Stimulated activated CD4-positive, alpha-beta T cell treated with anti-CD3 and anti-CD28 coated beads, Interleukin-1b, Interleukin-23, amount 100 ng/mL, for 4 hours (primary cell): Measurements from ENCODE around the gene CYBA.
A peak's percentile ranks its signal among the peaks of the same experiment; 100 is the strongest.

ENCODE experiments used
- DNase-seq, 2 donors: peaks; one replicate each; pipeline ENCODE4 v3.0.0-alpha.2; 2020; ENCODE audit warnings: low read depth in 2 of 2

CYBA gene

GRCh38 chr16:88650749-88651275 is at the start of gene CYBA:
CYBA (minus strand) TSS chr16:88651053; CDS start chr16:88651013, 40 bp downstream.
- peak; percentile 48 to 74 for DNase-seq

- no peak for DNase-seq
Observed at GRCh38 chr16:88700322-88700635, 49.4 kb upstream of the CYBA start.

GRCh38 chr16:88699180-88699579 is 48.3 kb upstream of the CYBA start:
- DNase-seq, result no peak

DNA sequence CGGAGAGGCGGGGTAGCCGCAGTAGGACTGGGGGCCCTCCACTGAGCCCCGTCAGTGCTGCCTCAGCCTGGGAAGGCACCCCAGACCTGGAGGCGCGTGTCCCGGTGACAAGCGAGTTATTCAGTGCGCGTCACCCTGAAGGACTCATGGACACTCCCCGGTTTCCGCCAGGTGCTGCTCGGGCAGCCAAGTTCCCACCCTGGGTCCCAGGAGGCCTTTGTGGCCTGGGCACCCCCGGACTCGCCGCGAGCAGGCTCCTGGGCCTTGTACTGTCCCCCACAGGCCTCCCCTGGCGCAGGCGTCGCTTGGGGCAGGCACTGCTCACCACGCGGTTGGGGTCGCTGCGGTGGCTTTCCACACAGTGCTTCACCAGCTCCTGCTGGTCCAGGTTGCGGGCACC is 47.8 kb upstream of the CYBA start:
- DNase-seq, result no peak

DNA sequence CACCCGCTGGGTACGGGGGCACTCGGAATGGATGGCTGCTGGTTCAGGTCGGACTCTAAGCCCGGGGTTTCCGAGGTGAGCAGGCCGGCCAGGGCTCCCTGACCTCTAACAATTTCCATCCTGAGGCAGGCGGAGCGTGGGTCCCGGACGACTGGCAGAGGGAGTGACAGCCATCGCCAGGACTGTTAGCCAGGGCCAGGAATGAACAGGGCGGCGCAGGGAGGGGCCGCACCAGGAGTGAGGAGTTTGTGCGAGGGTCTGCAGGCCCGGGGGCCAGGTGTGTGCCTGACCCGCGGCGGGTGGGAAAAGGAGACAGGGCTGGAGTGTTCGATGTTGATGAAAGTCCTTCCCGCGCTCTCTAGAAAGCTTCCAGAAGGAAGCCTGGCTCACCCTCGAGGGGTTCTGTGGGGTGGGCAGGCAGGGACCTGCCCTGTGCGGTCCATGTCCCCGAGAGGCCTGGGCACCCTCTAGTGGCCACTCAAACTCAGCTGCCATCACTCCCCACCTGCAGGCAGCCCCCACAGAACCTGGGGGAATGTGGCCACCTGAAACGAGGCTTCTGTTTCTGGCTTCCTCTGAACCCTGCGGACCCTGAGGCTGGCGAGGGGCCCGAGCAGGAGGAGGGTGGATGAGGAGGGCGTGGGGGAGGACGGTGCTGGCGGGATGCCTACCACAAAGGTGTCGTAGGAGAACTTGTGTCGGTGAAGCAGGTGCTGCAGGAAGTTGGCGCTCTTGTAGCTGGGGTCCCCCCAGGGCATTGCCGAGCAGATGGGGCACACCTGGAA is 47.2 kb upstream of the CYBA start:
- no peak for DNase-seq

DNA sequence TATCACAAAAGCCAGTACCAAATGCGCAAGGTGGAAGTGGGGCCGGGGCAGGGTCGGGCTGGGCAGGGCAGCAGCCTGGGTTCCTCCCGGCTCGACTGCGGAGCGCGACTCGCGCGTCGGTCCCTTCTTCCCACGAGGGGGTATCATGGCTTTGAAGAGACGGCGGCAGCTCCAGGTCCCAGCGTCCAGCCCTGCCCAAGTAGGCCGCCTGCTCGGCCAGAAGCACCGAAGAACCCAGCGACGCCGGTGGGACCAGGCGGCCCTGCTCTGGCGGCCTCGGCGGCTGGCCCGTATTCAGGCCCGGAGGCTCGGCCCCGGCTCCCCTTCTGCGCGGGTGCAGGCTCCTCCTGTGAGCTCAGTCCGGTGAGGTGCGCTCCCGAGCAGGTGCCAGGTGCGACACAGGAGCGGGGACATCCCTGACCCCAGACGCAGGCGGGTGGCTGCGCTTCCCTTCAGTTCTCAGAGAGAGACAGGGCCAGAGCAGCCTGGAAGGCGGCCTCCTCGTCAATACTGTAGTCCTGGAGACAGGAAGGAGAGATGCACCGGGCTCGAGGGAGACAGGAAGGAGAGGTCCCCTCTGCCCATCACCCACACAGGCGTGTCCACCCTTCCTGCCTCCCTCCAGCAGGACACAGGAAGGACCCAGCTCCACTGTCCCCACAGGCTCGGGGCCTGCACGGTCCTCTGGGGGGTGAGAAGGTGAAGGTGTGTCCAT is 46.4 kb upstream of the CYBA start:
- DNase-seq, result no peak

DNA sequence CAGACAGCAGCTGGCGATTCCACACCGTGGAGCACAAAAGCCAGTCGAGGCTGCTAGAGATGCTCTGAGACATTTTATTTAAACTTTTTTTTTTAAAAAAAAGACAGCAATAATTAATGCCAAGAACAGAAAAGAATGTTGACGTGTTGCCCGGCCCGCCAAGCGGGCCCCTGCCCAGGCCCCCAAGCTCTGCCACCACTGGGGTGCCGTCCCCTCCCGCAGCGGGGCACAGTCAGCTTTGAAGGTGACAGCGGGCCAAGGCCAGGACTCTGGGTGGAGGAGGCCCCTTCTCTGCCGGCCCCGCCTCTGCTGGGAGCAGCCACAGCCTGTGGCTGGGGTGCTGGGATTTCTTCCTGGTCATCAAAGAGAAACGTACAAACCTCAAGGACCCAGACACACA is 45.6 kb upstream of the CYBA start:
- DNase-seq, result no peak

GRCh38 chr16:88695753-88696152 is 44.9 kb upstream of the CYBA start:
- no peak for DNase-seq

GRCh38 chr16:88695218-88695617 is 44.4 kb upstream of the CYBA start:
- DNase-seq, result no peak

- DNase-seq, result no peak
Observed at GRCh38 chr16:88694221-88695087, 43.6 kb upstream of the CYBA start.

DNA sequence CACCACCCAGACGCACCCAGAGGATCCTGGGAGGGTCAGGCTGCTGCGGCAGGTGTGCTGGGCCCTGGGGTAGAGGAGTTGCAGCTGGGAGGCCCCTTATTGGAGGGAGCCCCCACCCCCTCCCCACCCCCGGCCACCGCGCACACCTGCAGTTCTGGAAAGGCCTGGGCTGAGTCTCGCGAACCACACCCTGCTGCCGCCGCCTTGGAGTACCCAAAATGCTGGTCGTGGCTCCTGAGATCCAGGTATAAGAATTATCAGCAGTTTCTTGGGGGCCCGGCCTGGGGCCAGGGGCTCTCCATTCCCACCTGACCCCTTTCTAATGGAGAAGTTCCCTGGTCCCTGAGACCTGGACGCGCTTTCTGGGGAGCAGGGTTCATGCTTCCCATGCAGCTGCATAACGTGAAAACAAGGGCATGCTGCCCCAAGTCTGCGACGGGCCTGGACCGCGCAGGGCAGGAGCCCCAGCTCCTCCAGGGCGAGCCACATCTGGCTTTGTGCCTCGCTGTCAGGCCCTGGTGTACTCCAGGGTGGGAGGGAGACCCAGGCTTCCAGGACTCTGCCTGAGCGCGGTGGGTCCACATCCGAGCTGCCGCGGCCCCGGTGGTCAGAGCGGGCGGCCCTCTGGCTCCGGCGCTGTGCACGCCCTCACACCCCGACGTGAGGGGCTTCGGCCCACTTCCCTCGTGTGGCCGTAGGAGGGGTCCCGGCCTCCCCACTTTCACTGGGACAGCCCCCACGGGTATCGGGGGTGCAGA is 42.7 kb upstream of the CYBA start:
- DNase-seq, result no peak

DNA sequence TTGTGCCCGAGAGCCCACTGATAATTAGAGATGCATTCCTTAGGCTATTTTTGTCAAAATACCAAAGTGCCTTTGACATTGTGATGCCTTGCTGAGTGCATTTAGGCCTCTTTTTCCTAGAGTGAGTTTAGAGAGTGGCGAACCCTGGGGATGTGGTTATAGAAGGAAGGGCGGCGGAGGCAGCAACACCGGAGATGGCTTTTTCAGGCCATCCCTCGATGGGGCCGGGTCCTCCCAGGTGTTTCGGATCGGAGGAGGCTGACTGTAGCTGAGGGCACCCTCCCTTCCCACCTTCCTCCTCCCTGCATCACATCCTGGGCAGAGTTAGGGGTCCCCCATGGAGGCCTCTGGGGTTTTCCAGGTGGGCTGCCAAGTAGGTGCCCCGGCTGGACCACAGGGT is 42.0 kb upstream of the CYBA start:
- no peak for DNase-seq

GRCh38 chr16:88691924-88692560 is 41.2 kb upstream of the CYBA start:
- DNase-seq, result no peak

GRCh38 chr16:88691129-88691813 is 40.4 kb upstream of the CYBA start:
- no peak for DNase-seq

DNA sequence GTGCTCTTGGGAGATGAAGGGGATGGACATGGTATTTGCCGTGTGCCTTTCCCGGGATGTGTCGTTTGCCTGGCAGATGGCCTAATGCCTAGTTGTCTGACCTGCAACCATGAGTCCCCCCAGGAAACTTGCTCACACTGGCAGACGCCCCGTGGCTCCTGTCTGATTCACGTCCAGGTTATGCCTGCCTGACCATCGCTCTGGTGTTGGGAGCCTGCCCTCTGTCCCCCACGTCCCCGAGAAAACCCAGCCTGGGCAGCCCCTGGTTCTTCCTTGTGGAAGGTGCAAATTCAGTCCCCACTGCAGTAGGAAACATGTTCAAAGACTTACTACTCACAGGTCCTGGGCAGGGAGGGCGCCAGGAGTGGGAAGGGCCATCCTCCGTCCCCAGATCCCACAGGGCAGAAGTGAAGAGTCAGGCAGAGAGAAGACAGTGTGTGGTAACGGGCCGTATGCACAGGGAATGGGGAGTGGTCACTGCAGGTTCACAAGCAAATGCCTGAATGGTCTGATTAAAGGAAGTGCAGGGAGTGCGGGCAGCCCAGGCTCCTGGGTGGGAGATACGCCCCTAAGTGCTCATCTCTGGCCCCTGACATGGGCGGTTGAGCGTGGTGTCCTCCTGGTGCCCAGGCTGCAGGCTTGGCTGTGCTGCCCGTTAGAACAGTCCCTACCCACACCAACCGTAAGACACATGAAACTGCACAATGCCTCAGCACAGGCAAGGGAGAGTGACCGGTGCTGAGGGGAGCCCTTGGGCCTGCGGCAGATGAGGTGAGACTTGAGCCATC is 39.7 kb upstream of the CYBA start:
- DNase-seq, result no peak

DNA sequence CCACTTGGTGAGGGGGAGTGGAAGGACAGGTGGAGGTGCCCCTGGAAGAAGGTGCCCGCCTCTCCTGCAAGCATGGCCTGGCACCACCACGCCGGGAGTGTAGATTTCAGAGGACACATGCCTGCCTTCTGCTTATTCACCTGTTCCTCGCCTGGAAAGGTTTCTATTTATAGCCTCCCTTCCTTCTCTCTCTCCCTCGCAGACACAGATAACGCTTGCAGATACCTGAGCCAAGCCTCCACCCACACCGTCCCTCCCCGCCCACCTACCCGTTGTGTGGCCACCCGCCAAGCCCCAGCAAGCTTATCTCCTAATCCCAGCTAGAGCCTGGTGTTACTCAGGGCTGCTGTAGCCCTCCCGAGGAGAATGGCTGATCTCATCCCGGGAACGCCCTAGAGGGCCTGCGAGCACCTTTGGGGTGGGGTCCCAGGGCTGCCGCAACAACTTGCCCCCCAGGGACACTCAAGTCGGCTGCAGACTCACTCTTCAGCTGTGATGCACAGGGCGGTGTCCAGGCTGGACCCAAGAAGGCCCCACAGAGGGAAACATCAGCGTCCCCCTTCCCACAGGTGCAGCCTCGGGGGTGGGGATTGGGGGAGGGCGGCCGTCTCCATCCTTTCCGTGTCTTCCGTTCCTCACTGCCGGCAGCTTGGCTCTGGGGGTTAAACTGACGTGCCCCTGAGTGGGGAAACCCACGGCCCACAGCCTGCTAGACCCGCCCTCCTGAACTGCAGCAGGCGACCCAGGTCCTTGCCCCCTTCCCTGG is 37.3 kb upstream of the CYBA start:
- no peak for DNase-seq

DNA sequence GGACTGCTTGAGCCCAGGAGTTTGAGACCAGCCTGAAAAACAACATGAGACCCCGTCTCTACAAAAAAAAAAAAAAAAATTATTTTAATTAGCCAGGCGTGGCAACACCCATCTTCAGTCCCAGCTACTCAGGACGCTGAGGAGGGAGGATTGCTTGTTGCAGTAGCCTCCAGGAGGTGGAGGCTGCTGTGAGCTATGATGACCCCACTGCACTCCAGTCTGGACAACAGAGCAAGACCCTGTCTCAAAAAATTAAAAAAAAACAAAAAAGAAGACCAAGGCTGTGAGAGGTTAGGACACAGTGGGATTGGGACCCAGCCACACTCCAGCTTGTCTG is 36.8 kb upstream of the CYBA start:
- no peak for DNase-seq

GRCh38 chr16:88687254-88687576 is 36.4 kb upstream of the CYBA start:
- DNase-seq, result no peak
